HG02623 (cell line): ENCODE results near the gene GP5.

Experiments
- ATAC-seq: cut with Tn5 transposase; IDR thresholded peaks from one replicate; pipeline ENCODE4 v1.9.1; 2021; ENCODE audit warnings: moderate library complexity; ENCODE audit not compliant: unreplicated experiment

GP5 gene

DNA sequence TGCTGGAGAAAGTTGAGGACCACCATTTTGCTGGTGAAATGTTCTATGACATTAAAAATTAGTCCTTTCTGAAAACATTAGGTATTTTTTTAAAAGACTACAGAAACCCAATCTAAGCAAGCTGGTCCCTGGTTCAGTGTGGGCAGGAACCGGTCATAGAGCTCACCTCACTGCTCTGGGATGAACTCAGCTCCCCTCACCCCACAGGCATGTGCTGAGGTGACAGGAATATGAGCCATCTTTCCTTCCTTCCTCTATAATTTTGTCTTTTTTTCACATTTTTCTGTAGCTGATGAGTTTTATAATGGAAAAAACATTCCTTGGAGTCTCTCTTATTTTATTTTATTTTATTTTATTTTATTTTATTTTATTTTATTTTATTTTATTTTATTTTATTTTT, 21.4 kb downstream of the GP5 start:
- ATAC-seq = no peak

DNA sequence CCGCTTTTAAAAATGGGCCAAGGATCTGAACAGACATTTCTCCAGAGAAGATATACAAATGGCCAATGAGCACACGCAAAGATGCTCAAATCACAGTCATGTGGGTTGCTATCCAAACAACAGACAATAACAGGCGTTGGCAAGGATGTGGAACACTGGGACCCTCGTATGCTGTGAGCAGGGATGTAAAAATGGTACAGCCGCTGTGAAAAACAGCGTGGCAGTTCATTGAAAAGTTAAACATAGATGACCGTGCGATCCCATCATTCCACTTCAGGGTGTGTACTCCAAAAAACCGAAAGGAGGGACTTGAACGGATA, 22.9 kb downstream of the GP5 start:
- ATAC-seq = no peak

DNA sequence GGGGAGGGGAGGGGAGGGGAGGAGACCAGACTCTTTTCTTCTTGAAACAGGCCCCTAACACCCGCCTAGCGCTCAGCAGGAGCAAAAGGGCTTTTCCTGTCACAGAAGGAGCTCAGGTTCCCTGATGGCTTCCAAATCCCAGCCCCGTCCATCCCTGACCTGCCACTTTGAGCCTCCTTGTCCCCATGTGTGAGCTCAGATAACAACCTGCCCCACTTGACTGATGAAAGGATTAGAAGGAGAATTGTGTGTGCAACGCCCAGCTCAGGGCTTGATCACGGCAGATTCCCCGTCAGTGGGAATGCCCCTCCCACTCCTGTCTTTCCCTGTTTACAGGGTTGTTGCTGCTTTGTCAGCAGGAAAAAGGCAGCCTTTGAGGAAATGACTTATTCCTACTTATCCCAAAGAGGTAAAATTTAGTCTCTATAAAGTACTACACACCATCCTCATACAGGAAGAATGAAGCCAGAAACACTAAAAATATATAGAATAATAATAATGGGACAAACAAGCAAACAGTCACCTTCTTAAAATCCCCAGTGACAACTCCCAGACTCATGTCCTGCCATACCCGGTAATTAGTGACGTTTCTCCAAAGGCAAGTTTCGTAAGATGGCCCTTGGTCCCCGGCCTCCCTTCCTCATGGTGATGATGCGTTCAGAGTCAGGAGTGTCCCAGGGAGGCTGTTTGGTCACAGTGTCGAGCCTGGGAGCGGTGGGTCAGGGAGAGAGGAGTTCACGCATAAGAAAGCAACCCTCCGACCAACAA, 23.4 kb downstream of the GP5 start:
- ATAC-seq = no peak

DNA sequence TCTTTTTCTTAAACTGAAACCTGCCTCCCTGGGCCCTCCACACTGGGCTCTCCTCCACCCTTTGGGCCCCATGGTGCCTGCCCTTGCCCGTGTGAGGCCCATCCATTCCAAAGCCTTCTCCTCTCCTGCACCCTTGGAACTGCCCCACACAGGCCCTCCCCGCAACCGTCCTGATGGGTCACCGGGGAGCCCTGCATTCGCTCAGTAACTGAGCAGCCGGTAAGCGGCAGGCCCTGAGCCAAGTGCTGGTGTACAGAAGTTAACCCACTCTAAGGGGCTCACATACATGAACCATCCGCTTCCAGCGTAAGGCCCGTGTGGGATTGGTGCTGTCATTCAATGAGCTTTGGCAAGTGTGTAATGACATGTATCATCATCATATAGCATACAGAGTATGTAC, 24.1 kb downstream of the GP5 start:
- ATAC-seq = no peak

DNA sequence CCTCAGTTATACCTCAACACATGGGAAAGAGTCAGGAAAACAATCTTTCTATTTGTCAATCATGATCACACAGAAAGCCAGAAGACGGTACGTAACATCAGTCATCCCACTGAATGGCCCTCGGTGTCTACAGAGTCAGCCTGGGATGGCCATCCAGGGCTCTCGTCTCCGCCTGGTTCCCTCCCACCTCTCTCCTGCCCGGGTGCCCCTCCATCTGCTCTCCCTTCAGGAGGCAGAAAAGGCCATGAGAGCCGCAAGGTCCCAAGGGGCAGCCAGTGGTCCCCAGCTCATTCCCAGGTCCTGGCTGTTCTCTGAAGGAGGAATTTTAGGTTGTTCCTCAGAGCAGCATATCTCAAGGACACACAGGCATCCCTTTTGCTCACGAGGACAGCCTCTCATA, 25.2 kb downstream of the GP5 start:
- no peak for ATAC-seq

DNA sequence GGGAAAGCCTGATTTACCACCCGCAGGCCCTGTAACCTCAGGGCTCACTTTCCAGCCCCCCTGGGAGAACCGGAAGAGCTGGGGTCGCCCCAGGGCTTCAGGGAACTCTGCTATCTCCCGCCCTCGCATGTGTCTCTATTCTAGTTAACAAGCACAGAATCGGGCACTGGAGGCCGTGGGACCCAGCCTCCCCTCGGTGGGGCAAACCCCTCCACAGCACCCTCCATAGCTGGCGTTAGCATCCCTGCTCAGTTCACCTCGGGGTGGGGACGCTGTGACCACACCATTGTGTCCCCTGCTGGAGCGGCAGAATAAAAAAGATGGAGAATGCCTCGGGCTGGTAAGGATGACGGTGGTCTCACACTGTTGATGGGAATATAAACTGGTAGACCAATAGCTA, 26.0 kb downstream of the GP5 start:
- no peak for ATAC-seq

DNA sequence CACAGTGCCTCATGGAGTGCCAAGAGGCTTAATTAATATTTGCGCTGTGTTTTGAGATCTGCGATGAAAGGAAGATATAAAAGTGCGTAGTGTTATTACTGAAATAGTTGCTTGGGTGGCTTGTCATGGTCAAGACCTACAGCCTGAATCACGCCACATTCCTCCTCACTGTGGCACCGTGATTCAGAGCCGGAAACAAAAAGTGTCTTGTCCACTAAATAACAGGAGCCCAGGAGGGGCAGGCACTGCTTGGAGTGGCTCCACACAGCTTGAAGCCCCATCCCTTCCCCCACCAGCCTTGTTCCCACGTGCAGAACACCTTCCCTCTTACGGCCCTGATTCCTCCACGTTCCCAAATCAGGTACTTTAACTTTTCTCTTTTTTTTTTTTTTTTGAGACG, 28.3 kb downstream of the GP5 start:
- no peak for ATAC-seq

DNA sequence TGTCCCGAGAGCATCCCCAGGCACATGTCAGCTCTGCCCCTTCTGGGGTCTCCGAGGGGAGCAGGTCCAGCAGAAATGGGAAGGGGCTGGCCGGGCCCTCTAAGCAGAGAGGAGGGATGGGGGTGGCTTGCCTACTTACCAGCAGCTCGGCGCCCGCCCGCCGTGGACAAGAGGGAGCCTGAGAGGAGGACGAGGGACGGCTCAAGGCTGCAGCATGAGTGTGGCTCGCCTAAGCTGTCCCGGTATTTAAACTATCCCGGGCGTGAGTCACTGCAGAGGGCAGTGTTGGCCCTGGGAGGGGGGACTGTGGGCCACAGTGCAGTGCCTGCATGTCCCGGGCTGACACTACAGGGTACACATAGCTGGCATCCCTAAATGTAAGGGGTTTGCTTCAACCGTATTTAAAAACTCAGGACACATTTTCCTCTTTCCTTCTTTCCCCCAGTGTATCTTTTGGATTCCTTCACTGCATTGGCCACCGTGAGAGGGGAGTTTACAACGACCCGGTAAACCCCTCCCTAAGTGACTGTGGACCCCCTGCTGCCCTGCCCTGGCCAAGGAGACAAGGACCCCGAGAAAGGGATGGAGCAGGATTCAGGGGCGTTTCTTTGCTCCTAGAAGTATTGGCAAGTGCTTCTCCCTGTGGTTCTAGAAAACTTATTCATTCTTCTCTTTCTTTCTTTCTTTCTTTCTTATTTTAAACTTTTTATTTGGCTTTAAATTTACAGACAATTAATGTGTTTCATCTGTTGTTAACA, 29.4 kb downstream of the GP5 start, which contains the start of gene LRRC15:
Gene LRRC15, minus strand, starts transcription at position 222 of the 758 bp plus-strand sequence. CDS start 8,700 bp downstream, outside the sequence.
- no peak for ATAC-seq

DNA sequence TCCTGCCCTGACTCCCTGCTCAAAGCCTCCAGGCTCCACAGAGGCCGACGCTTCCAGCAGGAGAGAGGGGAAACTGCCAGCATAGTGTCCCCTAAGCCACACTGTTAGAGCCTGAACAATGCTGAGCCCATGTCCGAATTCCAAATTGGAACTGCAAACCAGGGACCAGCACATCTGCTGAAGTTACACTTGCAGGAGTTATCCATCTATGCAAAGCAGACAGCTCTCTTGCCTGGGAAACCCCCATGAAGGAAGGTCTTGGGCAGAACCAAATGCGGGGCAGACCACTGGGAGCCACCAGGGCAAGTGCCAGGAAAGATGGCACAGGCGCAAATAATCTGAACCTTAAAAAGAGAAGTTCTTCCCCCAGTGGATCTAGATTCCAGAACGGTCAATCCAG, 30.1 kb downstream of the GP5 start:
- no peak for ATAC-seq

DNA sequence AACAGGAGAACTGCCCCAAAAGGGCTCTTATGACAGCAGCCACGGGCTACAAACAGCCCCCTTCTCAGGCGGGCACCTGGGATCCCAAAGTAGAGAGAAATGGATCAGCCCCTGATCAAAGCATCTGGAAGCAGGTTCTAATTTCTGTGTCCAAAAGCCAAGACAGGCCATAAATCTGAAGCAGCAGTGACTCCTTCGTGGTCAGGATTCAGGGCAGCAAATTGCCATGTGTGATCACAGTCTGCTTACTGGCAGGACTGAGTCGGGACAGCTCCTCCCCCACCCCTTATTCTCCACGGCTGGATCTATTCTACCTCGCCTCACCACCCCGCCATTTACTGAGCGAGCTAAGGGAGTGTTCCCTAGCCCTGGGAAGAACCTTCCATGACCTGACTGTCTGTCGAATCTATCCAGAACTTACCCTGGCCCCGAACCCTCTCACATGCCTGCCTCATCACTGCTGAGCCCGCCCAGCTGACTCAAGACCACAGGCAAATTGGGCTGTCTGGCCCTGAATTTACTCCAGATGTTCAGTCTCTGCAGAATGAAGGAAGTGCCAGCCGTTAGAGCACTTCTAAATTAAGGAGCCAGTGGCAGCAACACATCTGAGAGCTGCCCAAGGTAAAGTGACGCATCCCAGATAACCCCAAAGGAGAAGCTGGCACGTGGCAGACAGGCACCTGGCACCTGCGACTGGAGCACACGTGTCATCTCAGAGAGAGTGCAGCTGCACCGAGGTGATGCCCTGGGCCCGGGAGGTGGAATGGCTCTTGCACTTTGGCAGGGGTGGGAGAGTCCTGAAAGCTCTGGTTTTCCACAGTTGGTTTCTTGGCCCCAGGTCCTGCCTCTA, 30.8 kb downstream of the GP5 start:
- ATAC-seq = no peak

DNA sequence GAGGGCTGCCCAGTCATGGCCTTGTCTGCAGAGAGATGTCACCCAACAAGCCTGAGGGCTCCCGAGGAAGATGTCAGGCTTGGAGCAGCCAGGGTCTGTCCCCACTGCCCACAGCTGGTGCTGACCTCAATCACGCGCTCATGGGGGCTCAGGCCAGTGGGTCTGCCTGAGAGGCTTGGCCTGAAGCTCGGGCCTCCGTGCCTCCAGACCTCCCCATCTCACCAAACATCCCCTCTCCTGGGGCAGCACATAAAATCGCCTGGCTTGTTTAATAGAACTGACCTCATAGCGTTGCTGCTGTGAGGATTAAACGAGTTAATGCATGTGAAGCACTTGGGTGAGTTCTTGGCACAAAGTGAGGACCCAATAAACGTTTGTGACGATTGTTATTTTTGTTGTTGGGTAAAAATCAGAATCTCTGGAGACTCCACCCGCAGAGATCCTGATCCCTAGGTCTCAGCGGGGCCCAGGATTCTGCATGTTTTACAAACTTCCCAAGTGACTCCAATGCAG, 33.0 kb downstream of the GP5 start:
- no peak for ATAC-seq

DNA sequence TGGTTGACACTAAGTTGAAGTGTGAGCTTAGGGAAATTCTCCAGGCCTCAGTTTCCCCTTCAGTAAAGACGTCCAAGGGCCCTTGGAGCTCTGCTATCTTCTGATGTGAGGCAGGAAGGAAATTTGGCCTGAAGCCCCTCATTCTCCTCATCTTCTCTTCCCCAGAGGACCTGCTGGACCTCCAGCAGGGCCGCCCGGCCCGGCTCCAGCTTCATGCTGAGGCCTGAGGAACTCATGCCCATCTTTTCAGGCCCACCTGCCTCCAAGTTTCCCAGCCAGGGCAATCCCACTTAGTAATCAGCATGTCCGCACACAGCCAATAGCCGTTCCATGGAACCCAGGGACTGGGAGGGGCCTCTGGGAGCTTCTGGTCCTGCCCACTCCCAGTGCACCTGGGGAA, 33.5 kb downstream of the GP5 start:
- ATAC-seq = no peak

DNA sequence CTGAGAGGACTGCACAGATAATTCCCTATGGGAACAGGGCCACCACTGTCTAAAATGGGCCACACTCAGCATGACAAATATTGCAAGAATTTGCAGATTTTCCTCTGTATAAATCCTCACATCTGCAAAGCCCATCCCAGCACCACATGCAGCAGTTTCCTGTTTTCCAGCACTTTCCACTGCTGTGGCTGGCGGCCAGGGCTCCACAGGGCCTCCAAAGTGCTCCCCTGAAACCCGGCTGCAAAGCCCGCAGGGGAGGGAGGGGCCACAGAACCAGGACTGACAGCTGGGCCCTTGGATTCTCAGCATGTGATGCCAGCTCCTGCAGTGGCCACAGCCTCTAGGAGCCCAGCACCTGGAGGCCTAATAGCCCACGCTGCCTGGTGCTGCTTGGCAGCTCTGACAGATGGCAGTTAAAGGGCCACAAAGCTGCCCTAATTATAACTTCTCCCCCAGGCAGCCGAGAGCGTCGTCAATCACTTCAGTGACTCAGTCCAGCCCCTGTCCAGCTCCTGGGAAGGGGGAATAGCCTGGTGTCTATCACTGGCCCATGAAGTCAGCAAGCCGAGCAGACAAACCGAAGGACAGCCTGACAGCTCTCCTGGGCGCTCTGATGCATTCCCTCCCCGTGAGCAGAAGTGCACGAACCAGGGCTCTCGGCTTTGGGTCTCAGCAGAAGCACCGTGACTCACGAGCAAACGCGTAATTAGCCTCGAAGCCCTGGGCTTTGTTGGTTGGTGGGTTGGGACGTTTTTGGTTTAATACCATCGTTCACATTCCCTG, 34.2 kb downstream of the GP5 start:
- no peak for ATAC-seq

DNA sequence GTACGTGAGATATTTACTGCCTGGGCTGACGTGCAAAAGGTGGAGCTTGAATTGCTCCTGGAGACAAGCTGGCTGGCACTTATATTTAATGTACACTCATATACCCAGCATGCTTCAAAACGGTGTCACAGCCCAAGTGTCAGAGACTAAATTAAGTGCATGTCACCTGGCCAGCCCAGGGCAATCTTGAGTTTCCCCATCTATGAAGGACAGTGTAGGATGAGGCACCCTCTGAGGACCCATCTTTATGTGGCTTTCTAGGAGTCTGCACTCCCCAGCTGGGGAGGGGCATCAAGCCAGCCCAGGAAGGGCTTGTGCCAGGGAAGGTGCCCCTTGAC, 34.8 kb downstream of the GP5 start:
- no peak for ATAC-seq

DNA sequence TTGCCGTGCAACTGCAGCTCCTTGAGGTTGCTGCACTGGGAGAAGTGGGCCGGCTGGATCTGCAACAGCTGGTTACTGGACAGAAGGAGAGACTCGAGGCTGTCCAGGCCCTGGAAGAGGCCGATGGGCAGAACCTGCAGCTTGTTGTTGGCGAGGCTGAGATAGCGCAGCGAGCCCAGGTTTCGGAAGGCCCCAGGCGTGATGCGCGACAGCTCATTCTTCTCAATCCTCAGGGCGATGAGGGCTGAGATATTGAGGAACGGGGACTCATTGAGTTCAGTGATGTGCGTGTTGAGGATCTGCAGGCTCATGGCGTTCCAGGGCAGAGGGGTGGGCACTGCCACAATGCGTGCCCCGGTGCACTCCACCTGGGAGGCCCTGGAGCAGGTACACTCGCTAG, 38.5 kb downstream of the GP5 start:
- no peak for ATAC-seq

DNA sequence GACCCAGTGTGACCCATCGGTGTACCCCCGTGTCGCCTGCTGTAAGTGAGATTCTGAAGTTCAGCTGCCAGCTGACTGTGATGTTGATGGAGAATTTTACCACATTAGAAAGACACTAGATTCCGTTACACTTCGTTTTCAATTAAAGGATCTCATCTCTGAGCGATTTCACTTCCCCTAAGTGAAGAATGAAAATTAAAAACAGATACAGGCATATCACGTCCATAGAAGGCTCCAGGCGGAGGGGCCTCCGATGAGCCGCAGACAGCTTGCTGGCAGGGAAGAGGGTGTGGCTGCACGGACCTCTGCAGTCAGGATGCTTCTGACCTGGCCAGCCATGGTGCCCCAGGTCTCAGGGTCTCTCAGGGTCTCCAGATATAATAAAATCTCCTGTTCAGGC, 41.4 kb downstream of the GP5 start:
- ATAC-seq = no peak

DNA sequence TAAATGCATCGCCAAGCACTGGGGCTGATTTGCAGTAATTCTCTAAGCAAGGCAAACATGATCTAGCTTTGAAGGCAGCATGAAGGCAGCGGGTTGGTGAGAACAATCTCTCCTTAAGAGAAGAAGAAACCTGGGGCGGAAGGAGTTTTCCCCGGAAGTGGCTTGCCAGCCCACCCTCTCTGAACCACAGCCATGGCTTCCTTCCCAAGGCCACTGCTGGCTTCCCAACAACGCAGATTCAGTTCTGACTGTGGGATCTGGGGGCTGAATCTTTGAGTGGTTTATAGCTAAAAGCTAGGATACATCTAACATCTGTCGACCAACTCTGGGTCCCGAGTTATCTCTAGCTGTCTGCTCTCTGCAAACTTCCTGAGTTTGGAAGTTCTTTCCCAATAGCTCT, 43.7 kb downstream of the GP5 start:
- ATAC-seq = no peak

DNA sequence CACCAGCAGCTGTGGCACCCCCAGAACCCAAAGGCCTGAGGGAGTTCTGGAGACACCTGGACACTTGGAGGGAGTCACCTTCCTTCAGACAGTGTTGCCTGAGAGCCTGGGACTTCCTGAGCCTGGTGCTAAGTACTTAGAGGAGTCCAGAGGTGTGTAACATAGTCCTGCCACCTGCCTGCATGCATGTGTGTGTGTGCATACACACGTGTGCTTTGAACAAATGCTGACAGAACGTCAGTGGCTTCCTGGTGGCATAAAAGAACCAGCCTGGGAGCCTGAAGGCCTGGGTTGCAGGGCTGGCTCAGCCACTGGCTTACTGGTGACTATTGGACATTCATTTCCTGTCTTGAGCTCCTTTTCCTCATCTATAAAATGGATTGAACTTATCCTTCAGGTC, 44.8 kb downstream of the GP5 start:
- no peak for ATAC-seq

DNA sequence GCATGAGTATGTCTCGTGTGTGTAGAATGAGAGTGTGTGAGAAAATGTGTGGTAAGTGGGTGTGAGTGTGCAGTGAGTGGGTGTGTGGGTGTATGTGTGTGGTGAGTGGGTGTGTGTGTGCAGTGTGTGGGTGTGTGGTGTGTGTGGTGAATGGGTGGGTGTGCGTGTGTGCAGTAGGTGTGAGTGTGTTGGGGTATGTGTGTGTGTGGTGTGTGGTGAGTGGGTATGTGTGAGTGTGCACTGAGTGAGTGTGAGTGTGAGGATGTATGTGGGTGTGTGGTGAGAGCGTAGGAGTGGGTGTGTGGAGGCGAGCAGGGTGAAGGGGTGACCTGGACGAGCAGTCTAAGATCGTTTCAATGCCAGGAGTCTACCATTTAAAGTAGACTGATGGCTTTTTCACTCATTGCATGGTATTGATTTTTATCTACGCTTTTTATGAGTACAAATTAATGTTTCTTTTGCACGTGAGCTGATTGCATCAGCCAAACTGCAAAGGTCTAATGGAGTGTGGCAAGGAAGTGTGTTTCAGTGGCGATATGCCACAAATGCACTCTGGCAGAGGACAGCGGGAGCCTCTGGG, 46.3 kb downstream of the GP5 start:
- ATAC-seq = no peak

DNA sequence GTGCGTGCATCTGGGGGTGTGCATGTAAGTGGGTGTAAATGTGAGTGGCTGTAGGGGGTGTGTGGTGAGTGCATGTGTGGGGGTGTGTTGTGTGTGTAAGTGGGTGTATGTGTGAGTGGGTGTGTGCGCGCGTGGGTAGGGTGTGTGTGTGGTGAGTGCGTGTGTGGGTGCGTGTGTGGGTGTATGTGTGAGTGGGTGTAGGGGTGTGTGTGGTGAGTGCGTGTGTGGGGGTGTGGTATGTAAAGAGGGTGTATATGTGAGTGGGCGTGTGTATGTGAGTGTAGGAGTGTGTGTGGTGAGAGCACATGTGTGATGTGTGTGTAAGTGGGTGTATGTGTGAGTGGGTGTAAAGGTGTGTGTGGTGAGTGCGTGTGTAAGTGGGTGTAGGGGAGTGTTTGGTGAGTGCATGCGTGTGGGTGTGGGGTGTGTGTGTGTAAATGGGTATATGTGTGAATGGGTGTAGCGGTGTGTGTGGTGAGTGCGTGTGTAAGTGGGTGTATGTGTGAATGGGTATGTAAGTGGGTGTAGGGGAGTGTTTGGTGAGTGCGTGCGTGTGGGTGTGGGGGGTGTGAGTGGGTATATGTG, 47.0 kb downstream of the GP5 start:
- no peak for ATAC-seq
